Esophagus muscularis mucosa (tissue), 3 donors: ENCODE results near the gene TNNT3.

ENCODE experiments used
- CTCF ChIP-seq, 3 experiments: fragments of 200-600 bp in 2 of 3; fragments of 450-650 bp in 1 of 3; sonication (generic) in 2 of 3; IDR thresholded peaks; one replicate each; pipeline ENCODE4 v1.5.1; 2017 to 2019; ENCODE audit warnings: antibody characterized with exemption in 3 of 3, mild to moderate bottlenecking in 2 of 3, moderate library complexity in 1 of 3
- POLR2A ChIP-seq: fragments of 450-650 bp; IDR thresholded peaks from one replicate; pipeline ENCODE4 v1.6.1; 2017; ENCODE audit warnings: antibody characterized with exemption, moderate library complexity, mild to moderate bottlenecking, low read depth

GRCh38 chr11:1983601-1983961 lies 64.1 kb downstream of the TNNT3 start:
- TF ChIP-seq CTCF (IDR thresholded peaks at IDR 0.05) (no peak), POLR2A (no peak)
